ENCODE measurements around the gene TTC34.

- TF ChIP-seq, protein P1, sequence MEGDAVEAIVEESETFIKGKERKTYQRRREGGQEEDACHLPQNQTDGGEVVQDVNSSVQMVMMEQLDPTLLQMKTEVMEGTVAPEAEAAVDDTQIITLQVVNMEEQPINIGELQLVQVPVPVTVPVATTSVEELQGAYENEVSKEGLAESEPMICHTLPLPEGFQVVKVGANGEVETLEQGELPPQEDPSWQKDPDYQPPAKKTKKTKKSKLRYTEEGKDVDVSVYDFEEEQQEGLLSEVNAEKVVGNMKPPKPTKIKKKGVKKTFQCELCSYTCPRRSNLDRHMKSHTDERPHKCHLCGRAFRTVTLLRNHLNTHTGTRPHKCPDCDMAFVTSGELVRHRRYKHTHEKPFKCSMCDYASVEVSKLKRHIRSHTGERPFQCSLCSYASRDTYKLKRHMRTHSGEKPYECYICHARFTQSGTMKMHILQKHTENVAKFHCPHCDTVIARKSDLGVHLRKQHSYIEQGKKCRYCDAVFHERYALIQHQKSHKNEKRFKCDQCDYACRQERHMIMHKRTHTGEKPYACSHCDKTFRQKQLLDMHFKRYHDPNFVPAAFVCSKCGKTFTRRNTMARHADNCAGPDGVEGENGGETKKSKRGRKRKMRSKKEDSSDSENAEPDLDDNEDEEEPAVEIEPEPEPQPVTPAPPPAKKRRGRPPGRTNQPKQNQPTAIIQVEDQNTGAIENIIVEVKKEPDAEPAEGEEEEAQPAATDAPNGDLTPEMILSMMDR (IDR thresholded peaks at IDR 0.05; ENCODE audit: borderline replicate concordance, extremely low read depth, low read length, poor library complexity, severe bottlenecking): no peak
- no peak for TF ChIP-seq EZH2 (IDR thresholded peaks at IDR 0.05; ENCODE audit: borderline replicate concordance, low read depth, low read length, severe bottlenecking)
Observed at GRCh38 chr1:2845869-2846268, 44.4 kb upstream of the TTC34 start.

Data from DND-41 (cell line).